Hepatocyte (in vitro differentiated cells): ENCODE data around the gene CDH12. TPM values are rescaled to one million over a fixed set of nuclear protein-coding genes. Genes with fewer than 3 reads are reported as not detected.

Experiments used
- DNase-seq: peaks from one replicate; pipeline ENCODE4 v3.0.0-alpha.2; 2016; ENCODE audit warnings: low spot score
- H2AFZ ChIP-seq: fragments of 200-600 bp; sonication (generic); 2 replicates; pipeline ENCODE4 v1.6.0; 2016; ENCODE audit warnings: antibody characterized with exemption, mild to moderate bottlenecking
- H3K27ac ChIP-seq: fragments of 200-600 bp; sonication (generic); 2 replicates; pipeline ENCODE4 v1.5.1; 2016; ENCODE audit warnings: mild to moderate bottlenecking
- H3K27me3 ChIP-seq: fragments of 200-600 bp; sonication (generic); 2 replicates; pipeline ENCODE4 v1.6.1; 2016
- H3K36me3 ChIP-seq: fragments of 200-600 bp; sonication (generic); replicated peaks from 2 replicates; pipeline ENCODE4 v1.5.1; 2016; ENCODE audit warnings: low read depth; ENCODE audit not compliant: insufficient read depth
- H3K4me1 ChIP-seq: fragments of 200-600 bp; sonication (generic); 2 replicates; pipeline ENCODE4 v1.5.1; 2016; ENCODE audit warnings: mild to moderate bottlenecking, moderate library complexity; ENCODE audit not compliant: insufficient read depth
- H3K4me2 ChIP-seq: fragments of 200-600 bp; sonication (generic); 2 replicates; pipeline ENCODE4 v1.6.0; 2016
- H3K4me3 ChIP-seq: fragments of 200-600 bp; sonication (generic); 2 replicates; pipeline ENCODE4 v1.5.1; 2016; ENCODE audit warnings: mild to moderate bottlenecking
- H3K79me2 ChIP-seq: fragments of 200-600 bp; sonication (generic); 2 replicates; pipeline ENCODE4 v1.6.0; 2017; ENCODE audit warnings: mild to moderate bottlenecking
- H3K9me2 ChIP-seq: fragments of 200-600 bp; sonication (generic); replicated peaks from 2 replicates; pipeline ENCODE4 v1.6.0; 2017; ENCODE audit warnings: mild to moderate bottlenecking; ENCODE audit not compliant: insufficient read depth
- H3K9me3 ChIP-seq: fragments of 200-600 bp; sonication (generic); 2 replicates; pipeline ENCODE4 v1.5.1; 2016; ENCODE audit warnings: low read depth, mild to moderate bottlenecking
- H4K20me1 ChIP-seq: fragments of 200-600 bp; sonication (generic); 2 replicates; pipeline ENCODE4 v1.6.0; 2016; ENCODE audit warnings: mild to moderate bottlenecking; ENCODE audit not compliant: insufficient read depth, poor library complexity, severe bottlenecking
- EZH2 ChIP-seq: fragments of 200-600 bp; sonication (generic); IDR thresholded peaks from 2 replicates; pipeline ENCODE4 v1.6.1; 2016; ENCODE audit warnings: antibody characterized with exemption, mild to moderate bottlenecking, borderline replicate concordance
- EZH2phosphoT487 ChIP-seq: fragments of 200-600 bp; sonication (generic); IDR thresholded peaks from one replicate; pipeline ENCODE4 v1.6.1; 2018; ENCODE audit warnings: antibody characterized with exemption, mild to moderate bottlenecking, low read depth, moderate library complexity; ENCODE audit not compliant: unreplicated experiment, severe bottlenecking
- WGBS: methylation state at CpG from one replicate; pipeline ENCODE4 v1.1.6; 2016; ENCODE audit warnings: low lambda C conversion rate; ENCODE audit errors: missing lambda C conversion rate; 5-methylcytosine and 5-hydroxymethylcytosine counted together
- polyA plus RNA-seq: library from polyadenylated mRNA; unstranded; fragments of >200 nt; fragmentation: Nextera tagmentation; extraction: Ambion mirVana; gene quantifications from 2 replicates; pipeline ENCODE4 v1.2.1, GENCODE V29; 2016
- total RNA-seq: library from RNA; depleted of rRNA; stranded (reverse); fragments of >200 nt; gene quantifications from 2 replicates; pipeline ENCODE4 v1.2.3, GENCODE V29; 2014
- TF ChIP-seq, protein P1 (sequence below): fragments of 200-600 bp; sonication (generic); IDR thresholded peaks from 2 replicates; pipeline ENCODE4 v1.5.1; 2016; ENCODE audit warnings: antibody characterized with exemption, mild to moderate bottlenecking; ENCODE audit not compliant: poor library complexity

The CDH12 gene
- total and polyA plus RNA-seq, 2 experiments from 2014 or later: 15.4 to 44.5 TPM

- Histone ChIP-seq H3K4me1 (no peaks in the 10 kb centered on the region), H4K20me1 (no peaks in the 10 kb centered on the region), H3K27ac (no peak overlapping the region), H3K79me2 (no peaks in the 10 kb centered on the region), H3K9me3 (no peaks in the 10 kb centered on the region), H3K4me3 (no peak overlapping the region), H3K27me3 (no peaks in the 10 kb centered on the region), H2AFZ (no peak overlapping the region), H3K4me2 (no peak overlapping the region), H3K9me2 (no peaks in the 10 kb centered on the region), H3K36me3 (no peaks in the 10 kb centered on the region)
- no peak for TF ChIP-seq EZH2
- TF ChIP-seq, protein P1, sequence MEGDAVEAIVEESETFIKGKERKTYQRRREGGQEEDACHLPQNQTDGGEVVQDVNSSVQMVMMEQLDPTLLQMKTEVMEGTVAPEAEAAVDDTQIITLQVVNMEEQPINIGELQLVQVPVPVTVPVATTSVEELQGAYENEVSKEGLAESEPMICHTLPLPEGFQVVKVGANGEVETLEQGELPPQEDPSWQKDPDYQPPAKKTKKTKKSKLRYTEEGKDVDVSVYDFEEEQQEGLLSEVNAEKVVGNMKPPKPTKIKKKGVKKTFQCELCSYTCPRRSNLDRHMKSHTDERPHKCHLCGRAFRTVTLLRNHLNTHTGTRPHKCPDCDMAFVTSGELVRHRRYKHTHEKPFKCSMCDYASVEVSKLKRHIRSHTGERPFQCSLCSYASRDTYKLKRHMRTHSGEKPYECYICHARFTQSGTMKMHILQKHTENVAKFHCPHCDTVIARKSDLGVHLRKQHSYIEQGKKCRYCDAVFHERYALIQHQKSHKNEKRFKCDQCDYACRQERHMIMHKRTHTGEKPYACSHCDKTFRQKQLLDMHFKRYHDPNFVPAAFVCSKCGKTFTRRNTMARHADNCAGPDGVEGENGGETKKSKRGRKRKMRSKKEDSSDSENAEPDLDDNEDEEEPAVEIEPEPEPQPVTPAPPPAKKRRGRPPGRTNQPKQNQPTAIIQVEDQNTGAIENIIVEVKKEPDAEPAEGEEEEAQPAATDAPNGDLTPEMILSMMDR: no peak
- TF ChIP-seq EZH2phosphoT487: no peak
- DNase-seq: no peak
- 86% methylated on average over 8 of the region's 8 CpGs for WGBS
Measured at GRCh38 chr5:22899341-22899740, 46.2 kb upstream of the CDH12 start.

DNA sequence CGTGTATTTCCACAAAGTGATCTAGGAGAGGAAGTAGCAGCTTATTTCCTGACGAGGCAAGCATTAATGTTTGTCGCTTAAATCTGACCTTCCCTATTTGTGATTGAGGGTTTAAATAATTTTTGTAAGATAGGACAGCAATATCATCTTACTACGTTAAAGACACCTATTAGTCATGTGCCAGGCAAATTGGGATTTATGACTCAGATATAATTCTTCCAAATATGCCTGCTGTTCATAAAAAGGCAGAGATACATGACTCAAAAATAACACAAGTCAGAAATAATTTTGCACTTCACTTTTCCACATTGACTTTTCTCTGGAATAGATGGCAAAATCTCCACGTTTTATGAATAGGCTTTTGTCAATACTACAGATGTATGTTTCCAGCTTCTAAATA lies 43.0 kb upstream of the CDH12 start:
- 83% methylated on average over 5 of the region's 5 CpGs for WGBS
- H3K9me2 ChIP-seq: no peaks in the 10 kb centered on the region
- TF ChIP-seq, protein P1: no peak
- TF ChIP-seq EZH2: no peak
- no peak for TF ChIP-seq EZH2phosphoT487
- H3K27me3 ChIP-seq: no peaks in the 10 kb centered on the region
- no peak overlapping the region for H3K4me2 ChIP-seq
- no peaks in the 10 kb centered on the region for H3K9me3 ChIP-seq
- no peaks in the 10 kb centered on the region for H3K79me2 ChIP-seq
- H3K4me3 ChIP-seq: no peak overlapping the region
- H3K36me3 ChIP-seq: no peaks in the 10 kb centered on the region
- no peak overlapping the region for H3K27ac ChIP-seq
- no peaks in the 10 kb centered on the region for H4K20me1 ChIP-seq
- no peaks in the 10 kb centered on the region for H3K4me1 ChIP-seq
- no peak for DNase-seq
- H2AFZ ChIP-seq: no peak overlapping the region

GRCh38 chr5:22892441-22892840 lies 39.3 kb upstream of the CDH12 start:
- H2AFZ ChIP-seq: no peak overlapping the region
- H3K79me2 ChIP-seq: no peaks in the 10 kb centered on the region
- 85% methylated on average over 4 of the region's 4 CpGs for WGBS
- no peaks in the 10 kb centered on the region for H3K9me3 ChIP-seq
- TF ChIP-seq EZH2phosphoT487 (no peak), EZH2 (no peak)
- TF ChIP-seq, protein P1: no peak
- H3K4me3 ChIP-seq: no peak overlapping the region
- no peaks in the 10 kb centered on the region for H3K36me3 ChIP-seq
- H3K27ac ChIP-seq: no peak overlapping the region
- DNase-seq: no peak
- H3K4me1 ChIP-seq: no peaks in the 10 kb centered on the region
- no peaks in the 10 kb centered on the region for H3K9me2 ChIP-seq
- H4K20me1 ChIP-seq: no peaks in the 10 kb centered on the region
- H3K4me2 ChIP-seq: no peak overlapping the region
- H3K27me3 ChIP-seq: no peaks in the 10 kb centered on the region

DNA sequence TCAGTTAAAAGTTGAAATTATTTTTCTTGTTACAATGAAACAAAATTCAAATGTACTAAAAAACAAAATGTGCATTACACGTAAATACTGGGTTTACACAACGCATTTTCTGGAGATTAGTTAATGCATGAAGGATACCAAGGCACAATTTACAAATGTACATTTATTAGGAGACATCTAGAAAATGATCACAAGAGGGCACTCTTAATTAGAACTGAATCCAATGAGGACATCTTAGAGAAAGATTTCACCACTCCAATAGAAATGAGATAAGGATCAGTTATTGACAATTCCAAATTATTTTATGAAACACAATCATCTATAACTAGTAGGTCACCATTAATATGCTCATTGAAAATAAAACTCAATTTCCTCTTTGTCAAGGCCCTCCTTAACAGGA lies 36.6 kb upstream of the CDH12 start:
- Histone ChIP-seq H3K4me3 (no peak overlapping the region), H3K9me2 (no peaks in the 10 kb centered on the region), H3K4me1 (no peaks in the 10 kb centered on the region), H3K4me2 (no peak overlapping the region), H3K27ac (no peak overlapping the region), H4K20me1 (no peaks in the 10 kb centered on the region), H3K27me3 (no peaks in the 10 kb centered on the region), H3K9me3 (no peaks in the 10 kb centered on the region), H3K79me2 (no peaks in the 10 kb centered on the region), H2AFZ (no peak overlapping the region), H3K36me3 (no peaks in the 10 kb centered on the region)
- WGBS: 64% methylated on average over 2 of the region's 2 CpGs
- TF ChIP-seq, protein P1: peak; percentile 47
- no peak for TF ChIP-seq EZH2
- no peak for DNase-seq
